ACC112 (cell line): ENCODE measurements around the gene NRP1.
"Not testable (repeated sequence)": the region's sequence is repeated elsewhere in the genome, so short reads cannot be mapped to it uniquely, and the experiment has no call there.

Experiments
- H2AFZ ChIP-seq: fragments of 200-600 bp; sonication (generic); one replicate; pipeline ENCODE4 v1.6.0; 2017; ENCODE audit warnings: antibody characterized with exemption, low read length; ENCODE audit not compliant: unreplicated experiment
- H3K27ac ChIP-seq: fragments of 200-600 bp; sonication (generic); 2 replicates; pipeline ENCODE4 v1.5.1; 2014; ENCODE audit warnings: low read depth, mild to moderate bottlenecking, antibody characterized with exemption, low read length, moderate library complexity
- H3K27me3 ChIP-seq: fragments of 200-600 bp; sonication (generic); 2 replicates; pipeline ENCODE4 v1.6.1; 2014; ENCODE audit warnings: mild to moderate bottlenecking, antibody characterized with exemption, low read length, moderate library complexity, mixed read lengths; ENCODE audit not compliant: insufficient read depth
- H3K36me3 ChIP-seq: fragments of 200-600 bp; sonication (generic); 2 replicates; pipeline ENCODE4 v1.6.1; 2016; ENCODE audit warnings: mild to moderate bottlenecking, antibody characterized with exemption, low read length, moderate library complexity, mixed read lengths; ENCODE audit not compliant: insufficient read depth
- H3K4me1 ChIP-seq: fragments of 200-600 bp; sonication (generic); one replicate; pipeline ENCODE4 v1.6.1; 2016; ENCODE audit warnings: low read length, mixed read lengths; ENCODE audit not compliant: insufficient read depth, unreplicated experiment, control insufficient read depth
- H3K4me3 ChIP-seq: fragments of 200-600 bp; sonication (generic); 2 replicates; pipeline ENCODE4 v1.5.1; 2014; ENCODE audit warnings: mild to moderate bottlenecking, low read depth, low read length
- H3K79me2 ChIP-seq: fragments of 200-600 bp; sonication (generic); one replicate; pipeline ENCODE4 v1.6.0; 2016; ENCODE audit warnings: low read length; ENCODE audit not compliant: control insufficient read depth, unreplicated experiment, insufficient read depth

NRP1 gene

GRCh38 chr10:33233221-33233620 is 101.2 kb downstream of the NRP1 start:
- Histone ChIP-seq H3K36me3 (peaks cover 36% of the 10 kb centered on the region), H3K79me2 (peaks cover 45% of the 10 kb centered on the region), H2AFZ (no peak overlapping the region), H3K27ac (peak overlapping the region; percentile 11; the same call in 1 of the 2 replicates), H3K27me3 (no peaks in the 10 kb centered on the region), H3K4me1 (peaks cover 69% of the 10 kb centered on the region), H3K4me3 (no peak overlapping the region)

- H3K4me3 ChIP-seq, result no peak overlapping the region
- no peak overlapping the region for H2AFZ ChIP-seq
- H3K79me2 ChIP-seq, result peaks cover 40% of the 10 kb centered on the region
- H3K27me3 ChIP-seq, result no peaks in the 10 kb centered on the region
- peaks cover 40% of the 10 kb centered on the region for H3K36me3 ChIP-seq
- no peak overlapping the region for H3K27ac ChIP-seq
- peaks cover 63% of the 10 kb centered on the region for H3K4me1 ChIP-seq
These were observed 102.7 kb downstream of the NRP1 start for GRCh38 chr10:33231621-33232350.

- Histone ChIP-seq H2AFZ (no peak overlapping the region), H3K36me3 (peaks cover 53% of the 10 kb centered on the region), H3K27me3 (no peaks in the 10 kb centered on the region), H3K4me3 (no peak overlapping the region), H3K4me1 (peaks cover 45% of the 10 kb centered on the region), H3K79me2 (peaks cover 46% of the 10 kb centered on the region), H3K27ac (peak overlapping the region; percentile 51)
These were observed 104.6 kb downstream of the NRP1 start for GRCh38 chr10:33229949-33230267.

- H3K27ac ChIP-seq, result peak overlapping the region; percentile 51
- H3K36me3 ChIP-seq, result peaks cover 58% of the 10 kb centered on the region
- no peak overlapping the region for H3K4me3 ChIP-seq
- peaks cover 40% of the 10 kb centered on the region for H3K4me1 ChIP-seq
- H2AFZ ChIP-seq, result no peak overlapping the region
- peaks cover 43% of the 10 kb centered on the region for H3K79me2 ChIP-seq
- no peaks in the 10 kb centered on the region for H3K27me3 ChIP-seq
These were observed 105.1 kb downstream of the NRP1 start for GRCh38 chr10:33229252-33229948.

GRCh38 chr10:33228426-33228825 is 106.0 kb downstream of the NRP1 start:
- Histone ChIP-seq H3K27me3 (no peaks in the 10 kb centered on the region), H3K4me3 (no peak overlapping the region), H3K27ac (no peak overlapping the region), H3K4me1 (peaks cover 34% of the 10 kb centered on the region), H3K36me3 (peaks cover 60% of the 10 kb centered on the region), H2AFZ (no peak overlapping the region), H3K79me2 (peaks cover 36% of the 10 kb centered on the region)

GRCh38 chr10:33227489-33227888 is 107.0 kb downstream of the NRP1 start:
- no peak overlapping the region for H2AFZ ChIP-seq
- H3K4me3 ChIP-seq, result no peak overlapping the region
- 0 out of 2 replicates have a peak overlapping the region, but pooled peaks have one; percentile 31 for H3K27ac ChIP-seq
- no peaks in the 10 kb centered on the region for H3K27me3 ChIP-seq
- peaks cover 60% of the 10 kb centered on the region for H3K36me3 ChIP-seq
- peaks cover 29% of the 10 kb centered on the region for H3K79me2 ChIP-seq
- peaks cover 31% of the 10 kb centered on the region for H3K4me1 ChIP-seq

GRCh38 chr10:33224251-33224965 is 110.1 kb downstream of the NRP1 start:
- Histone ChIP-seq H3K27ac (no peak overlapping the region), H3K79me2 (peaks cover 17% of the 10 kb centered on the region), H3K36me3 (peaks cover 76% of the 10 kb centered on the region)

GRCh38 chr10:33223326-33224000 is 111.0 kb downstream of the NRP1 start:
- no peak overlapping the region for H2AFZ ChIP-seq
- H3K27ac ChIP-seq, result no peak overlapping the region
- H3K79me2 ChIP-seq, result peaks cover 11% of the 10 kb centered on the region
- H3K36me3 ChIP-seq, result peaks cover 78% of the 10 kb centered on the region
- peaks cover 27% of the 10 kb centered on the region for H3K4me1 ChIP-seq
- no peaks in the 10 kb centered on the region for H3K27me3 ChIP-seq
- no peak overlapping the region for H3K4me3 ChIP-seq

More at GRCh38 chr10:33224251-33224965, 110.1 kb downstream of the NRP1 start:
- no peaks in the 10 kb centered on the region for H3K27me3 ChIP-seq
- H3K4me3 ChIP-seq, result no peak overlapping the region
- peaks cover 26% of the 10 kb centered on the region for H3K4me1 ChIP-seq
- H2AFZ ChIP-seq, result no peak overlapping the region

GRCh38 chr10:33222304-33222703 is 112.2 kb downstream of the NRP1 start:
- not testable (repeated sequence) for H3K4me3 ChIP-seq, H3K27ac ChIP-seq, H3K79me2 ChIP-seq, H2AFZ ChIP-seq, H3K27me3 ChIP-seq
- Histone ChIP-seq H3K36me3 (peaks cover 74% of the 10 kb centered on the region), H3K4me1 (peaks cover 29% of the 10 kb centered on the region)

- Histone ChIP-seq H3K27ac (peak overlapping the region; percentile 92), H3K27me3 (no peaks in the 10 kb centered on the region), H2AFZ (no peak overlapping the region), H3K4me1 (peaks cover 69% of the 10 kb centered on the region), H3K79me2 (peaks cover 21% of the 10 kb centered on the region), H3K4me3 (no peak overlapping the region), H3K36me3 (peaks cover 63% of the 10 kb centered on the region)
These were observed 116.6 kb downstream of the NRP1 start for GRCh38 chr10:33217854-33218253.
